Endothelial cell of umbilical vein (primary cell): ENCODE data around the gene EEA1. TPM values are rescaled to one million over a fixed set of nuclear protein-coding genes. Genes with fewer than 3 reads are reported as not detected.

Experiments used
- BruUV-seq: library from RNA; stranded (reverse); fragments of 400-500 nt; replicated peaks from 2 replicates; lab custom pipeline; 2021; lab: Mats Ljungman, UMichigan
- CTCF ChIA-PET: fragments of 300-600, 350-600 bp; sonication (Branson Sonifier 250); formaldehyde crosslinking; loops from one replicate; lab custom pipeline; 2021; ENCODE audit warnings: antibody characterized with exemption, inconsistent platforms; lab: Charles Lee
- POLR2A ChIA-PET: fragments of 300-600, 350-600 bp; sonication (Branson Sonifier 250); formaldehyde crosslinking; loops from one replicate; lab custom pipeline; 2021; ENCODE audit warnings: antibody characterized with exemption, inconsistent platforms; lab: Charles Lee
- DNase-seq: peaks from one replicate; pipeline ENCODE4 v3.0.0-alpha.2; 2011; ENCODE audit warnings: low read depth, low spot score
- FAIRE-seq: peaks from 2 replicates; lab custom pipeline; 2011; peaks lifted over from hg19 to GRCh38; lab: Jason Lieb, UNC
- H2AFZ ChIP-seq: 2 replicates; pipeline ENCODE4 v1.6.0; 2012; ENCODE audit warnings: low read depth, low read length, control low read depth, inconsistent platforms
- H3K27ac ChIP-seq: 2 replicates; pipeline ENCODE4 v1.5.1; 2011; ENCODE audit warnings: low read depth, mild to moderate bottlenecking, control low read depth, low read length, moderate library complexity; ENCODE audit not compliant: insufficient read depth
- H3K27me3 ChIP-seq, 2 experiments: 2 replicates each; pipeline versions ENCODE4 v1.6.0 to v1.6.1; 2011; ENCODE audit warnings: low read length in 2 of 2, mixed read lengths in 1 of 2; ENCODE audit not compliant: control insufficient read depth in 2 of 2, insufficient read depth in 2 of 2
- H3K36me3 ChIP-seq, 2 experiments: 2 replicates in 1 of 2; 3 replicates in 1 of 2; pipeline ENCODE4 v1.5.1; 2011; ENCODE audit warnings: low read length in 2 of 2, mild to moderate bottlenecking in 1 of 2, moderate library complexity in 1 of 2; ENCODE audit not compliant: control insufficient read depth in 2 of 2, insufficient read depth in 2 of 2; ENCODE audit errors: extremely low read depth in 1 of 2
- H3K4me1 ChIP-seq: 3 replicates; pipeline ENCODE4 v1.5.1; 2011; ENCODE audit warnings: mild to moderate bottlenecking, low read length; ENCODE audit not compliant: control insufficient read depth, insufficient read depth; ENCODE audit errors: extremely low read depth
- H3K4me2 ChIP-seq: 2 replicates; pipeline ENCODE4 v1.6.1; 2011; ENCODE audit warnings: low read length, control low read depth, mixed read lengths; ENCODE audit not compliant: insufficient read depth
- H3K4me3 ChIP-seq, 3 experiments: fragments of 200-600 bp in 1 of 3; sonication (generic), shearing (Covaris generic) in 1 of 3; replicated peaks in 1 of 3; 2 replicates each; pipeline ENCODE4 v1.5.1; 2011 to 2016; ENCODE audit warnings: control low read depth in 3 of 3, low read length in 3 of 3, mild to moderate bottlenecking in 2 of 3, inconsistent platforms in 1 of 3, low read depth in 1 of 3, moderate library complexity in 1 of 3; ENCODE audit not compliant: insufficient read depth in 1 of 3
- H3K79me2 ChIP-seq: 2 replicates; pipeline ENCODE4 v1.6.0; 2012; ENCODE audit warnings: low read length, inconsistent platforms; ENCODE audit not compliant: control insufficient read depth, insufficient read depth
- H3K9ac ChIP-seq: replicated peaks from 2 replicates; pipeline ENCODE3; 2011; ENCODE audit warnings: low read length, control low read depth; ENCODE audit not compliant: insufficient read depth; ENCODE audit errors: extremely low read depth
- H3K9me1 ChIP-seq: replicated peaks from 3 replicates; pipeline ENCODE4 v1.6.0; 2011; ENCODE audit warnings: mild to moderate bottlenecking, low read length; ENCODE audit not compliant: control insufficient read depth, insufficient read depth; ENCODE audit errors: extremely low read depth
- H3K9me3 ChIP-seq: replicated peaks from 2 replicates; pipeline ENCODE4 v1.5.1; 2012; ENCODE audit warnings: low read length, inconsistent platforms; ENCODE audit not compliant: control insufficient read depth, insufficient read depth
- H4K20me1 ChIP-seq: replicated peaks from 2 replicates; pipeline ENCODE3; 2011; ENCODE audit warnings: mild to moderate bottlenecking, low read length; ENCODE audit not compliant: control insufficient read depth, insufficient read depth; ENCODE audit errors: extremely low read depth
- EZH2 ChIP-seq: IDR thresholded peaks from 2 replicates; pipeline ENCODE4 v1.6.1; 2012; ENCODE audit warnings: borderline replicate concordance, low read depth, mild to moderate bottlenecking, moderate library complexity, low read length, inconsistent platforms; ENCODE audit not compliant: severe bottlenecking
- FOS ChIP-seq: IDR thresholded peaks from 2 replicates; pipeline ENCODE4 v1.6.1; 2011; ENCODE audit warnings: mild to moderate bottlenecking, low read length, moderate library complexity, borderline replicate concordance; ENCODE audit not compliant: insufficient read depth
- POLR2AphosphoS5 ChIP-seq: IDR thresholded peaks from 2 replicates; pipeline ENCODE4 v1.6.1; 2012; ENCODE audit warnings: low read depth, mild to moderate bottlenecking, control low read depth, low read length, moderate library complexity; ENCODE audit not compliant: insufficient read depth
- dilution Hi-C: fragments of 300-500 bp; cut with MboI; formaldehyde crosslinking; loops from one replicate; pipeline ENCODE4 v1.15.0; 2019; ENCODE audit warnings: low sequenced_read_pairs; ENCODE audit not compliant: extremely low pct_ligation_motif_present
- intact Hi-C: fragments of 100-400 bp; cut with micrococcal nuclease; formaldehyde crosslinking; loops from one replicate; pipeline ENCODE4 v1.10.0; 2022
- polyA plus RNA-seq, 4 experiments: library from polyadenylated mRNA; depleted of rRNA in 3 of 4; stranded (reverse) in 3 of 4; unstranded in 1 of 4; fragments of >200 nt; gene quantifications; 2 replicates each; pipeline versions ENCODE4 v1.2.1 to v1.2.3, GENCODE V29; 2011 to 2012; ENCODE audit warnings: missing spikeins in 1 of 4
- total RNA-seq: library from RNA; stranded (reverse); gene quantifications from 2 replicates; pipeline ENCODE4 v1.2.3, GENCODE V29; 2021

EEA1 gene
- total and polyA plus RNA-seq, 2 donors (not counting 3 experiments of a cell fraction or from before 2014, with no cell fraction given) = 2.6 to 38.8 TPM

DNA sequence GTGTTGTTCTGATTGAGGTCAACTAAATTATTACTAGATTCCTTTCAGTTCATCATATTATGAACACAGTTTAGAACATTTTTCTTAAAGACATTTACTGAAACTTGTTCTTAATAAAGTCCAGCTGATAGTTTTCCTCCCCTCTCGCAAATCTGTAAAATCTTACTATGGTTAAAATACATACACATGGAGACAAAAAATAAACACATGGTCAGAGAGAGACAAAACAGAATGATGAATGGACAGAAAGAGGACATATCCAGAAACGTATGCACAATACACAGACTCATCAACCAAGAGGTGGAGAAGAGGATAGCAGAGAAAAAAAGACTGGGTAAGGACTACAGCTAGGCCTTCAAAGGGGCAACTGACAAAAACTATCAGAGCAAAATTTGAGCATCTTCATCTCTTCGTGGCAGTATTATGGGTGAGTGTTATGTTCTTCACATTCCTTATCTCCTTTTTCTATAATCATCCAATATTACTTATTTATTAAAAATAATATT, 38.4 kb downstream of the EEA1 start:
- no peaks in the 10 kb centered on the region for H3K27me3 ChIP-seq
- peaks cover 0 to 2% of the 10 kb centered on the region in 2 experiments for H3K36me3 ChIP-seq
- FAIRE-seq (no peak), DNase-seq (no peak)
- peaks cover 43% of the 10 kb centered on the region for H3K79me2 ChIP-seq
- no peak overlapping the region for H3K4me3 ChIP-seq
- intact Hi-C loops = no loop called here
- ChIA-PET POLR2A (no interaction called here), CTCF (interaction anchor here (1.0 to 1.4 kb wide), 2 partner anchors 9 to 63 kb away, joined by 3 read pairs; no protein-coding TSS in a partner anchor)
- no peak overlapping the region for H3K9ac ChIP-seq
- no peaks in the 10 kb centered on the region for H3K4me1 ChIP-seq
- TF ChIP-seq POLR2AphosphoS5 (no peak), FOS (no peak)
- H3K9me1 ChIP-seq = no peaks in the 10 kb centered on the region
- H3K4me2 ChIP-seq = no peak overlapping the region
- no peaks in the 10 kb centered on the region for H3K9me3 ChIP-seq
- no peak overlapping the region for H3K27ac ChIP-seq
- no TSS peak for BruUV-seq
- no peak overlapping the region for H2AFZ ChIP-seq
- H4K20me1 ChIP-seq = no peaks in the 10 kb centered on the region
- dilution Hi-C loops = no loop called here

DNA sequence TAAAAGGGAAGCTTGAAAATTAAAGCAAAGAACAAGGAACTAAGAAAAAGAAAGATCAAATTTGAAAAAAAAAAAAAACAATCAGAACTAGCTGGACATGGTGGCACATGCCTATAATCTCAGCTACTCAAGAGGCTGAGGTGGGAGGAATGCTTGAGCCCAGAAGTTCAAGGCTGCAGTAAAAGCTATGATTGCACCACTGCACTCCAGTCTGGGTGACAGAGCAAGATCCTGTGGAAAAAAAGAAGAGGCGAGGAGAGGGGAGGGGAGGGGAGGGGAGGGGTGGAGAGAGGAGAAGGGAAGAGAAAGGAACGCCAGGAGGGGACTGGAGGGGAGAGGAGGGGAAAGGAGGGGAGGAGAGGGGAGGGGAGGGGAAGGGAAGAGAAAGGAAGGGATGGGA, 43.0 kb downstream of the EEA1 start:
- Histone ChIP-seq H3K9me1 (no peaks in the 10 kb centered on the region), H3K27me3 (no peaks in the 10 kb centered on the region), H3K4me3 (no peak overlapping the region), H3K27ac (no peak overlapping the region), H4K20me1 (no peaks in the 10 kb centered on the region), H3K79me2 (peaks cover 15% of the 10 kb centered on the region), H3K4me2 (no peak overlapping the region), H2AFZ (no peak overlapping the region), H3K36me3 (peaks cover 0 to 2% of the 10 kb centered on the region in 2 experiments), H3K9me3 (no peaks in the 10 kb centered on the region), H3K4me1 (no peaks in the 10 kb centered on the region), H3K9ac (no peak overlapping the region)
- DNase-seq (no peak), FAIRE-seq (no peak)
- POLR2A ChIA-PET = interaction anchor here (0.6 kb wide), 1 partner anchor 13 kb away, joined by 4 read pairs; no protein-coding TSS in a partner anchor
- intact Hi-C loops = no loop called here
- dilution Hi-C loops = no loop called here
- no TSS peak for BruUV-seq
- CTCF ChIA-PET = interaction anchor here (0.6 to 1.1 kb wide), 2 partner anchors 58 to 102 kb away, joined by 3 read pairs; no protein-coding TSS in a partner anchor
- TF ChIP-seq EZH2 = no peak
